Measurements from ENCODE around the gene VEGFB.
A peak's percentile ranks its signal among the peaks of the same experiment; 100 is the strongest.

Gene VEGFB

DNA sequence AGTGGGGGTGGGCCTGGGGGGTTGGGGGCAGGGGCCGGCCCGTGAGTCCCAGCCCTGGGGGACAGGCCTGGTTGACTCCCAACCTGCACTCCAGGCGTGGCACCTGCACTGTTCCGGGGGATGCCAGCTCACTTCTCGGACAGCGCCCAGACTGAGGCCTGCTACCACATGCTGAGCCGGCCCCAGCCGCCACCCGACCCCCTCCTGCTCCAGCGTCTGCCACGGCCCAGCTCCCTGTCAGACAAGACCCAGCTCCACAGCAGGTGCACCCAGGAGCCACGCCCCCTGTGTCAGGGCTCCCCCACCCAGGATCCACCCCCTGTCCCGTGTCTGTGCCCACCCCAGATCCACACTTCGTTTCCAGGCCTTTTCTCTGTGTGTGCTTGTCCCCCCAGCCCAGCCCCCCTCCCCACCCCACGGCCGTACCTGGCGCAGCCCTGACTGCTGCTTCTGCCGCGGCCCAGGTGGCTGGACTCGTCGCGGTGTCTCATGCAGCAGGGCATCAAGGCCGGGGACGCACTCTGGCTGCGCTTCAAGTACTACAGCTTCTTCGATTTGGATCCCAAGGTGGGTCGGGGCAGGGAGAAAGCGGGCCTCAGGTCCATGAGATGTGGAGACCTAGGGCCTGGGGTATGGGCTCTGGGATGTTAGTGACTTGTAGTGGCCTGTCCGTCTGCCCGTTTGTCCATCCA lies 23.1 kb upstream of the VEGFB start:
- DNase-seq (ENCODE audit: low spot score): no peak

GRCh38 chr11:64216879-64217278 lies 17.5 kb upstream of the VEGFB start:
- no peak for DNase-seq (ENCODE audit: low spot score)

DNA sequence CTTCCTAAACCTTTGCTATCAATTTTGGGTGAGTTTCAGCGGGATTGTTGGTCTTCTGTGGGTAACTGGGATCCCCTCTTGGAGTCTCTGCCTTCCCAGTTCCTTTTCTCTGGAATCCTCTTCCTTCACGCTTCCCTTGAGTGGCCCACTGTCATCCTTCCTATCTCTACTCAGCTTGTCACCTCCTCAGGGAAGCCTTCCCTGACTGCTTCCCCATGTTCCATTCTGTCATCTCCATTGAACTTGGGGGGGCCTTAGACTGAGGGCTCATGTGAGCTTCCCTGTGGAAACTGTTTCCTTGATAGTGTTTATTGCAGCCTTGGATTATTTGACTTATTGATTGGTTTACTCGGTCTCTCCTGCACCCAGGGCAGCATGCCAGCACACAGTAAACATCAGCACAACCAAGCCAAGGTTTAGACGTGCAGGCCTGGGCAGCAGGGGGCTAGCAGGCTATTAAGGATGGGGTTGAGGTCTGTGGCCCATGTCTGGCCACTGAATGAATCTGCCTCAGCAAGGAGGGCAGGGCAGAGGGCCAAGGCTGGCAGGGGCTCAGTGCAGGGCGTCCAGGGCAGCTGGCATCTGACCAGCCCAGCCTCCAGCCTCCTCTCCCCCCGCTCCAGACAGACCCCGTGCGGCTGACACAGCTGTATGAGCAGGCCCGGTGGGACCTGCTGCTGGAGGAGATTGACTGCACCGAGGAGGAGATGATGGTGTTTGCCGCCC lies 15.6 kb upstream of the VEGFB start:
- DNase-seq (ENCODE audit: low spot score): no peak

DNA sequence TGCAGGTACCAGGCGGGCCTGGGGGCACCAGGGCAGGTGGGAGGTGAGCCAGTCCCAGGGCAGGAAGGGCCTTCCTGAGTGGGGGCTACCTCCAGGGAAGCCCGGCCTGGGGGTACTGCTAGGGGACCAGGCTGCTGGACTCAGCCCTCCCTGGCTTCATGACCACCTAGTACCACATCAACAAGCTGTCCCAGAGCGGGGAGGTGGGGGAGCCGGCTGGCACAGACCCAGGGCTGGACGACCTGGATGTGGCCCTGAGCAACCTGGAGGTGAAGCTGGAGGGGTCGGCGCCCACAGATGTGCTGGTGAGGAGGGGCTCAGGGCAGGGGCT lies 15.1 kb upstream of the VEGFB start:
- no peak for DNase-seq (ENCODE audit: low spot score)

GRCh38 chr11:64219755-64220154 lies 14.6 kb upstream of the VEGFB start:
- DNase-seq (ENCODE audit: low spot score): no peak

GRCh38 chr11:64220271-64220670 lies 14.1 kb upstream of the VEGFB start:
- DNase-seq (ENCODE audit: low spot score): no peak

GRCh38 chr11:64220798-64221197 lies 13.6 kb upstream of the VEGFB start:
- DNase-seq (ENCODE audit: low spot score): no peak

DNA sequence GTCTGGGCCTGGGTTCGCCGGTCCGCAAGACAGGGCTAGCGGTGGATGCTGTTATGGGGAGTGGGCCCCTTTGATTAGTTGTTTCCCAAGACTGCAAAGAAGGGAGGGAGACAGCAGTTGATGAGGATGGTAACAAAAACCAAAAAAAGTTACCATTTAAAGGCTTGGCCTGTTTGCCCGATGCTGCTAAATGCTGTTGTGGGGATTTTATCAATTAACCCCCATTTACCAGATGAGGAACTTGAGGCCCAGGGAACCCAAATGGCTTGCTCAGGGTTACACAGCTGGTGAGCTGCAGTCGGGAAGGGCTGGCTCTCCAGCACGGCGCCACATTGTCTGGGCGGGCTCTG lies 11.8 kb upstream of the VEGFB start:
- no peak for DNase-seq (ENCODE audit: low spot score)

GRCh38 chr11:64223001-64223651 lies 11.3 kb upstream of the VEGFB start:
- DNase-seq (ENCODE audit: low spot score): no peak

DNA sequence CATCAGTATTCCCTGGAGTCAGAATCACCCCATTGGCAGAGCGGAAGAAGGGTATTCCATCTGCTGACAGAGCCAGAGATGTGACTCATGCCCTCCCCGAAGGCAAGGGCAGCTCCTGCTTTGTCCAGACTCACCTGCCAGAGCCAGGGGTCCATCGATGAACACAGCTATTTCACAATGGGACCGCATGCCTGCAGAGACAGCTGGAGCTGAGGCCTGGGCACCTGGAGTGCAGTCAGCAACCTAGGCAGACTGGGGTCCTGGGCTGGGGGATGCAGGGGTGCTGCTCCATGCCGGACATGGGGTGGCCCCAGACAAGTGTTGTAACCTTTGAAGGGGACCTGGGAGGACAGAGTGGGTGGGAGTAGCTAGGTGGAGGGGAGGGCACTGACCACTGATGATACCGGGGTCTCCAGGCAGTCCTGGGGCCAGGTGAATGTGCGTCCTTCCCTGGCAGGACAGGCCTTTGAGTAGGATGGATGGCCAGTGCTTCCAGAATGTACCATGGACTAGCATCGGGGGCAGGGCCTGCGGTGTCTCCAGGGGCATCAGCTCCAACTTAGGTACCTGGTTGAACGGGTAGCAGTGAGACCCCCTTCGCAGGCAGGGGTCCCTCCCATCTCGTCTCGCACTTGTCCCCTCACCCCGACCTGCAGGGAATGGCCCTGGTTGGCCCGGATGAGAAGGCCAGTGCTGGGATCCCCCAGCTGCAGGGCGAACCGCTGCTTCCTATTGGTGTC lies 10.1 kb upstream of the VEGFB start:
- no peak for DNase-seq (ENCODE audit: low spot score)

DNA sequence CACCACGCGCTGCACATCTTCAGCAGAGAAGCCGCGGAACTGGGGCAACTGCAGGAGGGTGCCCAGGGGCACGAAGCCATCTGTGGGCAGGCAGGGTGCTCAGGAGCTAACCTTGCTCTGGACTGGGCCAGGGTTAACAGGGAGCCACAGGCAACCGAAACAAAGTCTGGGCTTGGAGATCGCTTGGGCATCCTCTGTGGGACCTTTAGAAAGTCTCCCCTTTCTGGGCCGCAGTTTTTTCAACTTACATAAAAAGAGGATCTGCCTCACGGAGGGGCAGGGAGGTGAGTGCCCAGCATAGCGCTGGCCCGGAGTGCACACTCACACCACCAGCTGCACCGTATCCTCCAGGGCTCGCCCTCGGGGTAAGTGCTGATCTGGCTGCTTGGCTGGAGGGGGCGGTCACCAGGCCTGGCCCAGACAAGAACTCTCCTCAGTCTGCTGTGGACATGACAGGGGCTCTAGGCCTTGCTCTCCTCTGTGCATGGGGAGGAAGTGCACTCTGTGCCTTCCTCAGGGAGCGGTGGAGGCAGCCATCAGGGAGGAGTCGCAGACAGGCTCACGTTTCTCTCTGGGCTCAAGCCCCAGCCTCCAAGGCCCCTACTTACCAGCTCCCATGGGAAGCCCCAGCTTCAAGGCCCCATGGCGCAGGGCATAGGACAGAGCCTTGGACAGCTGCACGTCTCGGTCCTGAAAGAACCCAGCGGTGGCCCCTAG lies 9.3 kb upstream of the VEGFB start:
- DNase-seq (ENCODE audit: low spot score): no peak

GRCh38 chr11:64225608-64226506 lies 8.5 kb upstream of the VEGFB start, which contains the start of the genes NUDT22 and TRPT1:
NUDT22 (plus strand) TSS chr11:64226274; CDS start chr11:64226653, 379 bp downstream.
TRPT1 (minus strand) TSS chr11:64226186; CDS start chr11:64225860, 326 bp downstream.
- DNase-seq (ENCODE audit: low spot score): peak; percentile 86

DNA sequence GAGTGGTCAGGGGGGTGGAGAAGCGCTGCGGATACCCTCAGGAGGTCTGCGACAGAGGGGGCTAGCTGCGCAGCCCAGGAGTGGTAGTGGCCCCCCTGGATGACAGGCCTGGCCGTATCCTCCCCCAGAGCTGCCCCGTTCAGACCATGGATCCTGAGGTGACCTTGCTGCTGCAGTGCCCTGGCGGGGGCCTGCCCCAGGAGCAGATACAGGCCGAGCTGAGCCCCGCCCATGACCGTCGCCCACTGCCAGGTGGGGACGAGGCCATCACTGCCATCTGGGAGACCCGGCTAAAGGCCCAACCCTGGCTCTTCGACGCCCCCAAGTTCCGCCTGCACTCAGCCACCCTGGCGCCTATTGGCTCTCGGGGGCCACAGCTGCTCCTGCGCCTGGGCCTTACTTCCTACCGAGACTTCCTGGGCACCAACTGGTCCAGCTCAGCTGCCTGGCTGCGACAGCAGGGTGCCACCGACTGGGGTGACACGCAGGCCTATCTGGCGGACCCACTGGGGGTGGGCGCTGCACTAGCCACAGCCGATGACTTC lies 7.8 kb upstream of the VEGFB start:
- peak; percentile 53 for DNase-seq (ENCODE audit: low spot score)

DNA sequence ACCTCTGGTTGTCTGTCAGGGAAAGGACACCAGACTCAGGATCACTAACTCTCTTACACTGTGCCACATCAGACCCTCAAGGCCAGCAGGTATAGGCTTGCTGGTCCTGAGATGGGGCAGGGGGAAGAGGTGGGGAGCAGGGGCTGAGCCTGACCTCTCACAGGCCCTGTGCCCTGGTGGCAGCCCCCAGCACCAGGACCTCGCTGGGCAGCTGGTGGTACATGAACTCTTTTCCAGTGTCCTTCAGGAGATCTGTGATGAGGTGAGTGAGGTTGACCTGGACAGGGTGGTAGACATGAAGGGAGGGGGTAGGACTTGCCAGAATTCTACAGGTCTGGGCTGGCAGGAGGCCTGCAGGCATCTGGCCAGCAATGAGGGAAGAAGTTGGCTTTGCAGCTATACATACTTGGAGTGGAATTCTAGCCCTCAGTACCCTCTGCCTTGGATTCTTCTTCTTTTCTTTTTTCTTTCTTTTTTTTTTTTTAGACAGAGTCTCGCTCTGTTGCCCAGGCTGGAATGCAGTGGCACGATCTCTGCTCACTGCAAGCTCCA lies 6.9 kb upstream of the VEGFB start:
- no peak for DNase-seq (ENCODE audit: low spot score)

- no peak for DNase-seq (ENCODE audit: low spot score)
Measured at GRCh38 chr11:64229090-64229743, 5.2 kb upstream of the VEGFB start.

DNA sequence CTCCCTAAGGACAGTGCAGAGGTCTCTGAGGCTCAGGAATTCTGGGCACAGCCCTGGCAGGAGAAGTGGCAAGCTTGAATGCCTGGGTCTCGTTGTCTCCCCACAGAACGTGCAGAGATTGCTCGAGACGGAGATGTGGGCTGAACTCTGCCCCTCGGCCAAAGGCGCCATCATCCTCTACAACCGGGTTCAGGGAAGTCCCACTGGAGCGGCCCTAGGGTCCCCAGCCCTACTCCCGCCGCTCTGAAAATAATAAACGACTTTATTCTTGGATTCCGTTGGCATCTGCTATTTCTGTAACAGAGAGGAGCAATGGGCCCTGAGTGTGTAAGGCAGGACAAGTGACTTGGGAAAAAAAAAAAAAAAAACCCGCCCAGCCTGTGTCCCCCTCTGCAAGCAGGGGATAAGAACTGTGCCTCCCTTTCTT lies 4.6 kb upstream of the VEGFB start:
- DNase-seq (ENCODE audit: low spot score): no peak

DNA sequence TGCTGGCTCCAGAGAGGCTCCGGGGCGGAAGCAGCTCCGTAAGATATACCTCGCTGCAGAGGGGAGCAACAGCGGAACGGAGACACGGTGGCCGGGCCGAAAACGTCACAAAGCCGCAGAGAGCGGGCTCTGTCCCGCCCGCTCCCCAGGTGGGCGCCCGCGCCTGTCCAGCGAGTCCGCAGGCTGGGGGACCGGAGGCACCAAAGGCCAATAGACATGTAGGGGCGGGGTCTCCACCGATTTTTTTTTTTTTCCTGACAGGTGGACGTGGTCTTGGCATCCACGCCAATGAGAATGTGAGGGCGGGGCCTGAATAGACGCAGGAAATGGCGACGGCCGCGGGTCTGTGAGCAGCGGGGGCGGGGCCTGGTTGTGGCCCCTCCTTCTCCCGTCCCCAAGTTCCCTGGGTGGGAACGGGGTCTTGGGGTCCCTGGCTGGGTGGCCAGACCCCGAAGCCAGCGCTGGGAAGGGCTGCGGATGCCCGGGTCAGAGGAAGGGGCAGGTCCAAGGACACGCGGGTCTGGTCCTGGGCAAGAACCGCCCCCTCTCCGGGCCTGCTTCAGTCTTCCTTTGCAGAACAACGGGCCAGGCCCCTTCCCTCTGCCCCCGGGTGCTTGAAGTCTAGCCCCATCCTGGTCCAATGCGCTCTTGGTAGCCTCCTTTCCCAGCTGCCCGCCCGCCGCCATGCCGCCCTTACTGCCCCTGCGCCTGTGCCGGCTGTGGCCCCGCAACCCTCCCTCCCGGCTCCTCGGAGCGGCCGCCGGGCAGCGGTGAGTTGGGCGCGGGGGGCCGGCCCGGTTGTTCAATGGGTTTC lies 4.0 kb upstream of the VEGFB start, which contains the start of gene DNAJC4:
Gene DNAJC4 (plus strand): TSS at position 378 of the 814 bp plus-strand sequence. CDS start 307 bp downstream, at position 685.
- DNase-seq (ENCODE audit: low spot score): peak; percentile 88

DNA sequence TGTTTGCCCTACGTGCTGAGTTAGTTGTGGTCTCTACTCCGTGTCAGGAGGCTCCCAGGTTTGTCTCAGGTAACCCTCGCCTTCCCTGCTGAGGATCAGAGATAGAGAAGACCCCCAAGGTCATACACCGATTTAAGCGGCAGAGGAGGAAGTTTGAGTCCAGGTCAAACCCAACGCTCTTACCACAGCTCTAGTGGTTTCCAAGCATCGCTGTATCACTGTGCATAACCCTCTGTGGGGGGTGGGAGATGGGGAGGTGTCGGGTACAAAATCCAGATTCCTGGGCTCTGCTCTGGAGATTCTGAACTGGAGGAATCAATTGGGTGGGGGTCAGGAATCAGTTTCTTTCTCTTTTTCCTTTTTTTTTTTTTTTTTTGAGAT lies 3.4 kb upstream of the VEGFB start:
- DNase-seq (ENCODE audit: low spot score): no peak

DNA sequence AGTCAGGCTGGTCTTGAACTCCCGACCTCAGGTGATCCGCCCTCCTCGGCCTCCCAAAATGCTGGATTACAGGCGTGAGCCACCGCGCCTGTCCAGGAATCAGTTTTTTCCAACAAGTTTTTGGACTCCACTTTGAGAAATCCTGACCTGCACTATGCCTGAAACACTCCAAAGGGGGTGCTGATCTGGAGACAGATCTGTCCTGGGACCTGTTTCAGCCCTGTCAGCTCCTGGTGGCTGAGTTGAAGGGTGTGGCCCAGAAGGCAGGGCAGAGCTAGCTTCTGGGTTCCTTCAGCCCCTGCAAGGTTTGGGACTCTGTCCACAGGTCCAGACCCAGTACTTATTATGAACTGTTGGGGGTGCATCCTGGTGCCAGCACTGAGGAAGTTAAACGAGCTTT lies 2.8 kb upstream of the VEGFB start:
- DNase-seq (ENCODE audit: low spot score): no peak

Data from CD4-positive, alpha-beta T cell treated with Interleukin-2 at 100 ng/mL for 4 hours (primary cell).